Panc1 (cell line): ENCODE measurements around the gene SCAMP5.

Experiments used
- CTCF ChIP-seq: fragments of 450-650 bp; IDR thresholded peaks from 2 replicates; pipeline ENCODE4 v1.5.1; 2017; ENCODE audit warnings: mild to moderate bottlenecking
- POLR2AphosphoS5 ChIP-seq: IDR thresholded peaks from 2 replicates; pipeline ENCODE4 v1.6.1; 2012; ENCODE audit warnings: mild to moderate bottlenecking, low read depth, low read length, moderate library complexity
- REST ChIP-seq, 2 experiments: IDR thresholded peaks; 2 replicates each; pipeline ENCODE4 v1.6.1; 2011 to 2012; ENCODE audit warnings: low read depth in 2 of 2, control low read depth in 1 of 2, low read length in 1 of 2, mild to moderate bottlenecking in 1 of 2, moderate library complexity in 1 of 2; ENCODE audit not compliant: insufficient read depth in 1 of 2

GRCh38 chr15:74956648-74957475 is 38.5 kb upstream of the SCAMP5 start, which contains the start of gene RPP25:
- TF ChIP-seq POLR2AphosphoS5 (peak; percentile 79), CTCF (no peak), REST (IDR thresholded peaks at IDR 0.05; ENCODE audit: insufficient read depth in 1 of 2, low read depth in 2 of 2, low read length in 1 of 2) (no peak)
